K562 (cell line): ENCODE measurements around the gene BBLN. TPM values are rescaled to one million over a fixed set of nuclear protein-coding genes. Genes with fewer than 3 reads are reported as not detected.

Source experiments
- CHD2 ChIP-seq: IDR thresholded peaks from 2 replicates; pipeline ENCODE4 v1.6.1; 2011; ENCODE audit warnings: low read depth, low read length
- CREBBP ChIP-seq: IDR thresholded peaks from one replicate; pipeline ENCODE4 v1.6.1; 2012; ENCODE audit warnings: low read depth, mild to moderate bottlenecking, control low read depth, inconsistent platforms, low read length
- GTF2A2 ChIP-seq: IDR thresholded peaks from 2 replicates; pipeline ENCODE4 v1.6.1; 2016; ENCODE audit warnings: mild to moderate bottlenecking, missing genetic modification characterization, missing compliant biosample characterization
- NR3C1 ChIP-seq: sonication (generic); formaldehyde crosslinking; IDR thresholded peaks from 2 replicates; pipeline ENCODE4 v1.8.1; 2022; ENCODE audit warnings: missing genetic modification reagents
- POLR2AphosphoS5 ChIP-seq: IDR thresholded peaks from 2 replicates; pipeline ENCODE4 v1.6.1; 2011; ENCODE audit warnings: mild to moderate bottlenecking, low read depth, low read length, moderate library complexity; ENCODE audit not compliant: control insufficient read depth, insufficient read depth
- ZKSCAN3 ChIP-seq: fragments of 250-450 bp; sonication (Bioruptor Pico); IDR thresholded peaks from 2 replicates; pipeline ENCODE4 v1.4.0; 2020
- ZNF436 ChIP-seq: fragments of 250-450, 450-650 bp; sonication (Bioruptor Pico); formaldehyde crosslinking; IDR thresholded peaks from 2 replicates; pipeline ENCODE4 v1.7.0; 2020; ENCODE audit warnings: mild to moderate bottlenecking
- polyA plus RNA-seq, 8 experiments: library from polyadenylated mRNA; depleted of rRNA in 4 of 8; stranded (reverse) in 5 of 8; unstranded in 3 of 8; fragments of >200 nt; fragmentation: Nextera tagmentation in 2 of 8; fragmentation: Illumina TruSeq in 1 of 8; extraction: Ambion mirVana in 2 of 8; extraction: Trizol in 1 of 8; gene quantifications; 2 replicates each; pipeline versions ENCODE4 v1.2.1 to v1.2.3, GENCODE V29; 2011 to 2014; ENCODE audit warnings: inconsistent platforms in 1 of 8, missing spikeins in 1 of 8
- total RNA-seq, 7 experiments: library from RNA; depleted of rRNA in 6 of 7; stranded (reverse); fragments of >200 nt in 6 of 7; fragmentation: Illumina TruSeq in 2 of 7; extraction: Trizol in 2 of 7; gene quantifications; 2 replicates each; pipeline versions ENCODE4 v1.2.1 to v1.2.3, GENCODE V29; 2011 to 2021; ENCODE audit warnings: low replicate concordance in 1 of 7
- TF ChIP-seq, protein P1 (sequence below): fragments of 150-350 bp; IDR thresholded peaks from 2 replicates; pipeline ENCODE4 v1.6.1; 2014; ENCODE audit warnings: low read depth, mild to moderate bottlenecking, low read length, borderline replicate concordance
- TF ChIP-seq, protein P2 (sequence below), 3 experiments: fragments of 200-800 bp in 1 of 3; fragments of 250-450 bp in 1 of 3; fragments of 450-650 bp in 1 of 3; sonication (Bioruptor Pico) in 1 of 3; sonication (Bioruptor generic) in 1 of 3; formaldehyde crosslinking in 1 of 3; IDR thresholded peaks; 2 replicates each; pipeline versions ENCODE4 v1.6.1 to v1.8.0; 2016 to 2022; ENCODE audit warnings: mild to moderate bottlenecking in 2 of 3, missing genetic modification characterization in 2 of 3, missing compliant biosample characterization in 1 of 3, moderate library complexity in 1 of 3

BBLN gene
- total and polyA plus RNA-seq, 9 of the 15 experiments (the other 6 are each of a cell fraction or from before 2014, with no cell fraction given): 4.2 to 331 (median 87.1) TPM

DNA sequence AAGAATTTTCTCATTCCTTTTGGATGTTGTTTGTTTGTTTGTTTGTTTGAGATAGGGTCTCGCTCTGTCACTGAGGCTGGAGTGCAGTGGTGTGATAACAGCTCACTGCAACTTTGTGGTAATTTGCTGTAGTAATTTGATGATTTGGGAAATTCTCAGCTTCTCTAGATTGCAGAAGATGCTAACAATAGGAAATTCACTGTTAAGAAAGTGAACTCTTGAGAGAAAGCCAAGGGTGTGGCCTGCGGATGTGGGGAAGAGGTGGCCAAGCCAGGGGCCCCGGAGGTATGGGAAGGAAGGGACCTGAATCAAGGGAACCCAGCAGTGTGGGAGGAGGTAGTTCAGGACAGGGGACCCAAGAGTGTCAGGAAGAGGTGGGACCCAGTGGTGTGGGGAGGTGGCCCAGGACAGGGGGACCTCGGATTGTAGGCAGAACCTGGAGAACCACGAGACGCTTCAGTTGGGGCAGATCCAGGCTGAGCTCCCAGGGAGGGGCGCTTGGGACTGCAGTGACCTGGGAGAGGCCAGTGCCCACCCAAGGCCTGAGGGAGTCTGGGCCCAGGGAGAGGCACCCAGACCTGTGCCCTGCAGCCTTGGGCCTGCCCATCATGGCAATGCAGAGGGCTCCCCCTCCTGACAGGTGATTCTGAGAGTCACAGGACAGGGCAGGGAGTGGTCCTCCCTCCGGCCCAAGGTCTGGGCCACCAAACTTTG, 16.4 kb upstream of the BBLN start (continued):
- TF ChIP-seq, protein P1, sequence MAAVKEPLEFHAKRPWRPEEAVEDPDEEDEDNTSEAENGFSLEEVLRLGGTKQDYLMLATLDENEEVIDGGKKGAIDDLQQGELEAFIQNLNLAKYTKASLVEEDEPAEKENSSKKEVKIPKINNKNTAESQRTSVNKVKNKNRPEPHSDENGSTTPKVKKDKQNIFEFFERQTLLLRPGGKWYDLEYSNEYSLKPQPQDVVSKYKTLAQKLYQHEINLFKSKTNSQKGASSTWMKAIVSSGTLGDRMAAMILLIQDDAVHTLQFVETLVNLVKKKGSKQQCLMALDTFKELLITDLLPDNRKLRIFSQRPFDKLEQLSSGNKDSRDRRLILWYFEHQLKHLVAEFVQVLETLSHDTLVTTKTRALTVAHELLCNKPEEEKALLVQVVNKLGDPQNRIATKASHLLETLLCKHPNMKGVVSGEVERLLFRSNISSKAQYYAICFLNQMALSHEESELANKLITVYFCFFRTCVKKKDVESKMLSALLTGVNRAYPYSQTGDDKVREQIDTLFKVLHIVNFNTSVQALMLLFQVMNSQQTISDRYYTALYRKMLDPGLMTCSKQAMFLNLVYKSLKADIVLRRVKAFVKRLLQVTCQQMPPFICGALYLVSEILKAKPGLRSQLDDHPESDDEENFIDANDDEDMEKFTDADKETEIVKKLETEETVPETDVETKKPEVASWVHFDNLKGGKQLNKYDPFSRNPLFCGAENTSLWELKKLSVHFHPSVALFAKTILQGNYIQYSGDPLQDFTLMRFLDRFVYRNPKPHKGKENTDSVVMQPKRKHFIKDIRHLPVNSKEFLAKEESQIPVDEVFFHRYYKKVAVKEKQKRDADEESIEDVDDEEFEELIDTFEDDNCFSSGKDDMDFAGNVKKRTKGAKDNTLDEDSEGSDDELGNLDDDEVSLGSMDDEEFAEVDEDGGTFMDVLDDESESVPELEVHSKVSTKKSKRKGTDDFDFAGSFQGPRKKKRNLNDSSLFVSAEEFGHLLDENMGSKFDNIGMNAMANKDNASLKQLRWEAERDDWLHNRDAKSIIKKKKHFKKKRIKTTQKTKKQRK: no peak
- TF ChIP-seq ZKSCAN3 (CRISPR knock-in tag) (no peak), GTF2A2 (no peak), ZNF436 (no peak), NR3C1 (no peak), CREBBP (no peak), CHD2 (no peak), POLR2AphosphoS5 (no peak)
- TF ChIP-seq, protein P2, sequence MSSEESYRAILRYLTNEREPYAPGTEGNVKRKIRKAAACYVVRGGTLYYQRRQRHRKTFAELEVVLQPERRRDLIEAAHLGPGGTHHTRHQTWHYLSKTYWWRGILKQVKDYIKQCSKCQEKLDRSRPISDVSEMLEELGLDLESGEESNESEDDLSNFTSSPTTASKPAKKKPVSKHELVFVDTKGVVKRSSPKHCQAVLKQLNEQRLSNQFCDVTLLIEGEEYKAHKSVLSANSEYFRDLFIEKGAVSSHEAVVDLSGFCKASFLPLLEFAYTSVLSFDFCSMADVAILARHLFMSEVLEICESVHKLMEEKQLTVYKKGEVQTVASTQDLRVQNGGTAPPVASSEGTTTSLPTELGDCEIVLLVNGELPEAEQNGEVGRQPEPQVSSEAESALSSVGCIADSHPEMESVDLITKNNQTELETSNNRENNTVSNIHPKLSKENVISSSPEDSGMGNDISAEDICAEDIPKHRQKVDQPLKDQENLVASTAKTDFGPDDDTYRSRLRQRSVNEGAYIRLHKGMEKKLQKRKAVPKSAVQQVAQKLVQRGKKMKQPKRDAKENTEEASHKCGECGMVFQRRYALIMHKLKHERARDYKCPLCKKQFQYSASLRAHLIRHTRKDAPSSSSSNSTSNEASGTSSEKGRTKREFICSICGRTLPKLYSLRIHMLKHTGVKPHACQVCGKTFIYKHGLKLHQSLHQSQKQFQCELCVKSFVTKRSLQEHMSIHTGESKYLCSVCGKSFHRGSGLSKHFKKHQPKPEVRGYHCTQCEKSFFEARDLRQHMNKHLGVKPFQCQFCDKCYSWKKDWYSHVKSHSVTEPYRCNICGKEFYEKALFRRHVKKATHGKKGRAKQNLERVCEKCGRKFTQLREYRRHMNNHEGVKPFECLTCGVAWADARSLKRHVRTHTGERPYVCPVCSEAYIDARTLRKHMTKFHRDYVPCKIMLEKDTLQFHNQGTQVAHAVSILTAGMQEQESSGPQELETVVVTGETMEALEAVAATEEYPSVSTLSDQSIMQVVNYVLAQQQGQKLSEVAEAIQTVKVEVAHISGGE (CRISPR knock-in tag; IDR thresholded peaks at IDR 0.05): 0 out of 6 replicates have a peak, but pooled peaks of 1 of the 3 experiments have one; percentile 45
